A172 (cell line): ENCODE measurements around the gene CEP41. TPM values are rescaled to one million over a fixed set of nuclear protein-coding genes. Genes with fewer than 3 reads are reported as not detected.

Experiments
- DNase-seq: peaks from one replicate; pipeline ENCODE4 v3.0.0-alpha.2; 2015; ENCODE audit warnings: low spot score
- total RNA-seq: library from RNA; depleted of rRNA; stranded (reverse); fragments of >200 nt; shearing (Covaris generic); gene quantifications from 2 replicates; pipeline ENCODE4 v1.2.3, GENCODE V29; 2014

Gene CEP41
- total RNA-seq, 1 experiment from 2014 or later, result 21.3 TPM

- DNase-seq, result peak; percentile 58
Observed at GRCh38 chr7:130369110-130369711, 71.6 kb downstream of the CEP41 start.

- no peak for DNase-seq
Observed at GRCh38 chr7:130367836-130368746, 72.7 kb downstream of the CEP41 start.

GRCh38 chr7:130367088-130367755 lies 73.6 kb downstream of the CEP41 start:
- no peak for DNase-seq

- DNase-seq, result peak; percentile 40
Observed at GRCh38 chr7:130366564-130366963, 74.3 kb downstream of the CEP41 start.

GRCh38 chr7:130365511-130366441 lies 75.0 kb downstream of the CEP41 start:
- peak; percentile 94 for DNase-seq

- DNase-seq, result no peak
Observed at GRCh38 chr7:130365088-130365487, 75.7 kb downstream of the CEP41 start.

GRCh38 chr7:130364451-130364850 lies 76.4 kb downstream of the CEP41 start:
- no peak for DNase-seq

- peak; percentile 95 for DNase-seq
Observed at GRCh38 chr7:130363026-130363847, 77.6 kb downstream of the CEP41 start.

GRCh38 chr7:130362251-130362816 lies 78.5 kb downstream of the CEP41 start:
- no peak for DNase-seq

GRCh38 chr7:130361681-130362080 lies 79.1 kb downstream of the CEP41 start:
- no peak for DNase-seq

- no peak for DNase-seq
Observed at GRCh38 chr7:130360518-130360917, 80.3 kb downstream of the CEP41 start.

- DNase-seq, result no peak
Observed at GRCh38 chr7:130359276-130359857, 81.4 kb downstream of the CEP41 start.

- DNase-seq, result no peak
Observed at GRCh38 chr7:130358471-130358870, 82.3 kb downstream of the CEP41 start.

GRCh38 chr7:130356876-130357611 lies 83.8 kb downstream of the CEP41 start:
- DNase-seq, result peak; percentile 92

GRCh38 chr7:130356121-130356875 lies 84.5 kb downstream of the CEP41 start:
- peak; percentile 99 for DNase-seq

- DNase-seq, result no peak
Observed at GRCh38 chr7:130353196-130353595, 87.6 kb downstream of the CEP41 start.

GRCh38 chr7:130352194-130353074 lies 88.4 kb downstream of the CEP41 start:
- peak; percentile 44 for DNase-seq

- no peak for DNase-seq
Observed at GRCh38 chr7:130351791-130352090, 89.1 kb downstream of the CEP41 start.
